ENCODE measurements around the gene MAD1L1.

MAD1L1 gene

DNA sequence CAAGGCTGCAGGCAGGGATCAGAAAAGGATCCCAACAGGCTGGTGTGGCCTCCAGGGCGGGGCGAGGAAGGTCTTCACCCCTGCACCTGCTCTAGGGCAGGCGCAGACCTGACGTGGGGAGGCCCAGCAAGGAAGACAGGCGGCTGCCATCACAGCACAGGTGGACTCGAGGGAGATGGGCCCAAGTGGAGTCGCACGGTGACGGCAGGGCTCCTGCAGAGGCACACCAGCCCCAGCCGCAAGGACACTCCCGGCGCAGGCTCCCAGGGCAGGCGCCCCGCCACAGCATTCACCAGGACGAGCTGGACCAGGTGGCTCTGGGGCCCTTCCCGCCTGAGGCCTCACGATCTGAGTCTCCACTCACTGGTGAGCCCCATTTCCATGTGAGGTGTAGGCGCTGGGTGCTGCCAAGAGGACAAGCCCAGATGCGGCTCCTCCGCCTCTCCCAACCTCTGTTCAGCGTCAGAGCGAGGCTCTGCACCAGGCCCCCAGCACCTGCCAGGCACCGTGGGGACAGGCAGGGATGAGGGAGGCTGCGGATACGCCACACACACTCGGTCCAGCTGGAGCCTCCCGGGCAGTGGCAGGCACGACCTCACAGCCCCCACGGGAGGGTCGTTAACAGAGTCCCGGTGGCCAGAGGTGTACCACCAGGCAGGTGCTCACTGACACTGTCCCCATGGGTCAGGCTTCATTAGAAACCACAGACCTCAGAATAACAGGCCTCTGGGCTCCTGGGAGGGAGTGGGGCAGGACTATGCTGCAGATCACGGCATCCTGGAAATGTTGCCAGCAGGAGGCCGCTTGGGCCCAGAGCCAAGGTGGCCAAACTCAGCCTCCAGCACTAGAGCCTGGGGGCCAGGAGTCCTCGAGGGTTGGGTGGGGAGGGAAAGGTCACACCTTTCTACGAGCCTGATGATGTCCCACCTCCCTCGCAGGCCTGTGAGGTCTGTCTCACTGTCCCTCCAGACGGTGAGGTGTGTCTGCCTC is 111.6 kb downstream of the MAD1L1 start:
- no peaks in the 10 kb centered on the region for H3K4me1 ChIP-seq (ENCODE audit: control insufficient read depth in 1 of 2, insufficient read depth in 1 of 2, low read depth in 1 of 2, low read length in 1 of 2)
- H3K4me3 ChIP-seq (ENCODE audit: low read depth in 1 of 2, low read length in 1 of 2) = no peak overlapping the region
- no peak overlapping the region for H3K27ac ChIP-seq
- TF ChIP-seq, protein P1, sequence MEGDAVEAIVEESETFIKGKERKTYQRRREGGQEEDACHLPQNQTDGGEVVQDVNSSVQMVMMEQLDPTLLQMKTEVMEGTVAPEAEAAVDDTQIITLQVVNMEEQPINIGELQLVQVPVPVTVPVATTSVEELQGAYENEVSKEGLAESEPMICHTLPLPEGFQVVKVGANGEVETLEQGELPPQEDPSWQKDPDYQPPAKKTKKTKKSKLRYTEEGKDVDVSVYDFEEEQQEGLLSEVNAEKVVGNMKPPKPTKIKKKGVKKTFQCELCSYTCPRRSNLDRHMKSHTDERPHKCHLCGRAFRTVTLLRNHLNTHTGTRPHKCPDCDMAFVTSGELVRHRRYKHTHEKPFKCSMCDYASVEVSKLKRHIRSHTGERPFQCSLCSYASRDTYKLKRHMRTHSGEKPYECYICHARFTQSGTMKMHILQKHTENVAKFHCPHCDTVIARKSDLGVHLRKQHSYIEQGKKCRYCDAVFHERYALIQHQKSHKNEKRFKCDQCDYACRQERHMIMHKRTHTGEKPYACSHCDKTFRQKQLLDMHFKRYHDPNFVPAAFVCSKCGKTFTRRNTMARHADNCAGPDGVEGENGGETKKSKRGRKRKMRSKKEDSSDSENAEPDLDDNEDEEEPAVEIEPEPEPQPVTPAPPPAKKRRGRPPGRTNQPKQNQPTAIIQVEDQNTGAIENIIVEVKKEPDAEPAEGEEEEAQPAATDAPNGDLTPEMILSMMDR (IDR thresholded peaks at IDR 0.05) = no peak
- peaks cover 21% of the 10 kb centered on the region for H3K36me3 ChIP-seq
- H3K27me3 ChIP-seq = no peaks in the 10 kb centered on the region
- H3K9me3 ChIP-seq = no peaks in the 10 kb centered on the region

DNA sequence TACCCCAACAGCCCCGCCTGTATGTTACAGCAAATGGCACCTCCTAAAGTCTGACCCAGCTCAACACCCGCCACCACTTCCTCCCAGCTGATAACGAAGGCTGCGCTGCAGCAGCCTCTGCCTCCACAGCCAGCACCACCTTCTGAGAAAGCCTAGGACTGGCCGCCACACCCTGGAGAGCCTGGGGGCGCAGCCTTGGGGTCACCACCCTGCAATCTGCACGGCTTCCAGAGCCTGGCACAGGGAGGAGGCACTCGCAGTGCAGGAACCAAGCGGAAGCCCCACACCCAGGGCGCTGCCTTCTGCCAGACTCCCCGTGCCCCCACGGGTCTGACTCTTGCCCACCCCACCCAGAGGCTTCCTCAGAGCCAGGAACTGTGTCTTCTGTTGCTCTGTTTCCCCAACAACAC is 112.5 kb downstream of the MAD1L1 start:
- no peaks in the 10 kb centered on the region for H3K27me3 ChIP-seq
- no peak overlapping the region for H3K27ac ChIP-seq
- TF ChIP-seq, protein P1 (IDR thresholded peaks at IDR 0.05) = no peak
- H3K9me3 ChIP-seq = no peaks in the 10 kb centered on the region
- H3K4me1 ChIP-seq (ENCODE audit: control insufficient read depth in 1 of 2, insufficient read depth in 1 of 2, low read depth in 1 of 2, low read length in 1 of 2) = no peaks in the 10 kb centered on the region
- H3K36me3 ChIP-seq = peaks cover 14% of the 10 kb centered on the region
- H3K4me3 ChIP-seq (ENCODE audit: low read depth in 1 of 2, low read length in 1 of 2) = no peak overlapping the region

DNA sequence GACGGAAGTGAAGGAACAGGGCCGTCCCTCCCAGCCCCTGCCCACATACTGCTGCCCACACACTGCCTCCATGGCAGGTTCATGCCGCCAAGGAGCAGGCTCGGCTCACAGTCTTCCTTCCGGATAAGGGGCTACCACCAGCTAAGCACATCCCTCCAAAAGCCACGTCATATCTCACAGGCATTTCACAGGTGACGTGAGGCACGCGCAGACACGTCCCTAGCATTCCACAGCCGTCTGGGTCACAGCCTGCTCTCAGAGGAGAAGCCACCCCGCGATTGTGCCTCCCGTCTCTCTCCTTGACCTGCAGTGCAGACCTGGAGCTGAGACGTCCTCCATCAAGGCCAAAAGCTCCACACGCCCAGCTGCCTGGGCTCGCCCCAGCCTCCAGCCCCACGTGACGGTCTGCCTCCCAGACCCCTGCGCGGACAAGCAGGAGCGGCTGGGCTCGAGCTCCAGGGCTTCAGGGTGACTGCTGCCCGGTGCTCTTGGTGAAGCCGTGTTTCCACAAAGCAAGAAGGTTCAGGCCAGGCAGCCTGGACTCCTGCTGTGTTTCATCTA is 114.0 kb downstream of the MAD1L1 start:
- H3K9me3 ChIP-seq = no peaks in the 10 kb centered on the region
- no peaks in the 10 kb centered on the region for H3K27me3 ChIP-seq
- H3K4me1 ChIP-seq (ENCODE audit: control insufficient read depth in 1 of 2, insufficient read depth in 1 of 2, low read depth in 1 of 2, low read length in 1 of 2) = no peaks in the 10 kb centered on the region
- H3K36me3 ChIP-seq = peaks cover 11% of the 10 kb centered on the region
- TF ChIP-seq, protein P1 (IDR thresholded peaks at IDR 0.05) = no peak
- no peak overlapping the region for H3K4me3 ChIP-seq (ENCODE audit: low read depth in 1 of 2, low read length in 1 of 2)
- no peak overlapping the region for H3K27ac ChIP-seq

DNA sequence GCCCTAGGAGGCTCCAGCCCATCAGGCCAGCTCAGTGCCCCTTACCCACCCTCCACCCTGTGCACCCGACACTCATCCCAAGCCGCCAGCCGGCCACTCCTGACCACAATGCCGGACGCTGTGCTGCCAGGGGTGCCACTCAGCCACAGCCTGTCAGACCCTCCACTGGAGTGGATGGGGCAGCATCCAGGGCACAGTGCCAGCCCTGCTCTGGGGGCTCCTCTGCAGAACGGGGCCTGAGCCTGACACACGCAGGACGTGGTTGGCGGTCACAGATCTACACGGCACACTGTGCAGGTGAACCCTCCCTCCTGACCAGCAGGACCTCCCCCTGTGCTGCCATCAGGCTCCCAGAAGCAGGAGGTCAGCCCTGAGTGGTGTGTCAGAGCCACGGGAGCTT is 114.7 kb downstream of the MAD1L1 start:
- Histone ChIP-seq H3K27me3 (peaks cover 2% of the 10 kb centered on the region), H3K4me1 (ENCODE audit: control insufficient read depth in 1 of 2, insufficient read depth in 1 of 2, low read depth in 1 of 2, low read length in 1 of 2) (no peaks in the 10 kb centered on the region)

DNA sequence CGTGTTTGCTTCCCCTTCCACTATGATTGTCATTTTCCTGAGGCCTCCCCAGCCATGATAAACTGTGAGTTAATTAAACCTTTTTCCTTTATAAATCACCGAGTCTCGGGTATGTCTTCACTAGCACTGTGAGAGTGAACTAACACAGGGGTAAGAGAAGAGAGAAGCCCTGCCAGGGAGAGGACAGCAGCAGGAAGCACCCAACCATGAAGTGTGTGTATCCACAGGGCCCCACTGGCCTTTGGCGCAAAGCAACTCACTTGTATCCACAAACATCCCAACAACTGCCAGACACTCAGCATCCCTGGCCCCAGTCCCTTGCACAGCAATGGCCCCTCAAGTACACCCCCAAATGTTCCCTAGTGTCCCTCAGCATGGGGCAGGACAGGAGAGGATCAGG is 115.1 kb downstream of the MAD1L1 start:
- H3K27me3 ChIP-seq = peaks cover 6% of the 10 kb centered on the region
- no peaks in the 10 kb centered on the region for H3K4me1 ChIP-seq (ENCODE audit: control insufficient read depth in 1 of 2, insufficient read depth in 1 of 2, low read depth in 1 of 2, low read length in 1 of 2)
- H3K27ac ChIP-seq = no peak overlapping the region
- no peaks in the 10 kb centered on the region for H3K9me3 ChIP-seq
- H3K4me3 ChIP-seq (ENCODE audit: low read depth in 1 of 2, low read length in 1 of 2) = no peak overlapping the region
- TF ChIP-seq, protein P1 (IDR thresholded peaks at IDR 0.05) = no peak
- H3K36me3 ChIP-seq = peaks cover 6% of the 10 kb centered on the region

More for the DNA sequence above, 114.7 kb downstream of the MAD1L1 start:
- Histone ChIP-seq H3K27ac (no peak overlapping the region), H3K4me3 (ENCODE audit: low read depth in 1 of 2, low read length in 1 of 2) (no peak overlapping the region), H3K9me3 (no peaks in the 10 kb centered on the region), H3K36me3 (peaks cover 6% of the 10 kb centered on the region)
- TF ChIP-seq, protein P1 (IDR thresholded peaks at IDR 0.05) = no peak
